ENCODE measurements around the gene PLA2G2F.

Gene PLA2G2F

GRCh38 chr1:20154301-20154831, 15.2 kb downstream of the PLA2G2F start:
- TF ChIP-seq CTCF (IDR thresholded peaks at IDR 0.05): no peak

GRCh38 chr1:20158358-20159070, 19.4 kb downstream of the PLA2G2F start:
- no peak for TF ChIP-seq CTCF (IDR thresholded peaks at IDR 0.05)

GRCh38 chr1:20160034-20160433, 20.9 kb downstream of the PLA2G2F start:
- no peak for TF ChIP-seq CTCF (IDR thresholded peaks at IDR 0.05)

- TF ChIP-seq CTCF (IDR thresholded peaks at IDR 0.05): no peak
Measured at GRCh38 chr1:20164694-20165202, 25.6 kb downstream of the PLA2G2F start.

GRCh38 chr1:20165522-20165951, 26.4 kb downstream of the PLA2G2F start:
- TF ChIP-seq CTCF (IDR thresholded peaks at IDR 0.05): peak; percentile 27; the same call in 1 of the 2 replicates

GRCh38 chr1:20166051-20166450, 26.9 kb downstream of the PLA2G2F start:
- no peak for TF ChIP-seq CTCF (IDR thresholded peaks at IDR 0.05)

- no peak for TF ChIP-seq CTCF (IDR thresholded peaks at IDR 0.05)
Measured at GRCh38 chr1:20167126-20167525, 28.0 kb downstream of the PLA2G2F start.

Data from LNCAP (cell line).